Loucy (cell line): ENCODE results near the gene ALPL.

Source experiments
- H2AFZ ChIP-seq: fragments of 200-600 bp; sonication (generic); 2 replicates; pipeline ENCODE4 v1.6.0; 2016; ENCODE audit warnings: antibody characterized with exemption, mild to moderate bottlenecking, low read length, moderate library complexity
- H3F3A ChIP-seq: fragments of 200-600 bp; 2 replicates; pipeline ENCODE4 v1.6.0; 2016; ENCODE audit warnings: antibody characterized with exemption, low read depth, mild to moderate bottlenecking
- H3K27me3 ChIP-seq: fragments of 200-600 bp; sonication (generic); 2 replicates; pipeline ENCODE4 v1.6.1; 2014; ENCODE audit warnings: low read length, mild to moderate bottlenecking; ENCODE audit not compliant: insufficient read depth, poor library complexity, severe bottlenecking
- H3K36me3 ChIP-seq: fragments of 200-600 bp; sonication (generic); 2 replicates; pipeline ENCODE4 v1.6.1; 2016; ENCODE audit warnings: low read length; ENCODE audit not compliant: insufficient read depth
- H3K4me1 ChIP-seq: fragments of 200-600 bp; sonication (generic); 2 replicates; pipeline ENCODE4 v1.5.1; 2014; ENCODE audit warnings: low read length, mild to moderate bottlenecking; ENCODE audit not compliant: insufficient read depth, poor library complexity, severe bottlenecking
- H3K4me2 ChIP-seq: fragments of 200-600 bp; sonication (generic); 2 replicates; pipeline ENCODE4 v1.6.0; 2014; ENCODE audit warnings: antibody characterized with exemption, low read length, low read depth, mild to moderate bottlenecking; ENCODE audit not compliant: poor library complexity, severe bottlenecking
- H3K4me3 ChIP-seq: fragments of 200-600 bp; sonication (generic); 2 replicates; pipeline ENCODE4 v1.5.1; 2014; ENCODE audit warnings: low read length, mild to moderate bottlenecking, mixed read lengths; ENCODE audit not compliant: poor library complexity, severe bottlenecking
- H3K79me2 ChIP-seq: fragments of 200-600 bp; sonication (generic); 2 replicates; pipeline ENCODE4 v1.6.1; 2014; ENCODE audit warnings: low read length; ENCODE audit not compliant: insufficient read depth
- H3K9ac ChIP-seq: fragments of 200-600 bp; sonication (generic); 2 replicates; pipeline ENCODE4 v1.6.0; 2014; ENCODE audit warnings: mild to moderate bottlenecking, low read depth, low read length, moderate library complexity; ENCODE audit not compliant: poor library complexity, severe bottlenecking
- H3K9me2 ChIP-seq: fragments of 200-600 bp; sonication (generic); replicated peaks from 2 replicates; pipeline ENCODE4 v1.6.1; 2016; ENCODE audit warnings: low read depth, low read length, mixed read lengths
- H3K9me3 ChIP-seq: fragments of 200-600 bp; sonication (generic); 2 replicates; pipeline ENCODE4 v1.6.1; 2014; ENCODE audit warnings: mild to moderate bottlenecking, antibody characterized with exemption, low read length, low read depth; ENCODE audit not compliant: insufficient read depth
- H4K20me1 ChIP-seq: fragments of 200-600 bp; sonication (generic); 2 replicates; pipeline ENCODE4 v1.6.0; 2014; ENCODE audit warnings: antibody characterized with exemption, low read length, mild to moderate bottlenecking; ENCODE audit not compliant: insufficient read depth, poor library complexity, severe bottlenecking
- EZH2phosphoT487 ChIP-seq: fragments of 200-600 bp; IDR thresholded peaks from 2 replicates; pipeline ENCODE4 v1.6.1; 2018; ENCODE audit warnings: antibody characterized with exemption, mild to moderate bottlenecking, moderate library complexity, borderline replicate concordance
- TF ChIP-seq, protein P1 (sequence below): fragments of 200-600 bp; sonication (generic); conservative IDR thresholded peaks from 2 replicates; pipeline ENCODE4 v1.5.1; 2014; ENCODE audit warnings: mild to moderate bottlenecking, antibody characterized with exemption, low read length

Gene ALPL

DNA sequence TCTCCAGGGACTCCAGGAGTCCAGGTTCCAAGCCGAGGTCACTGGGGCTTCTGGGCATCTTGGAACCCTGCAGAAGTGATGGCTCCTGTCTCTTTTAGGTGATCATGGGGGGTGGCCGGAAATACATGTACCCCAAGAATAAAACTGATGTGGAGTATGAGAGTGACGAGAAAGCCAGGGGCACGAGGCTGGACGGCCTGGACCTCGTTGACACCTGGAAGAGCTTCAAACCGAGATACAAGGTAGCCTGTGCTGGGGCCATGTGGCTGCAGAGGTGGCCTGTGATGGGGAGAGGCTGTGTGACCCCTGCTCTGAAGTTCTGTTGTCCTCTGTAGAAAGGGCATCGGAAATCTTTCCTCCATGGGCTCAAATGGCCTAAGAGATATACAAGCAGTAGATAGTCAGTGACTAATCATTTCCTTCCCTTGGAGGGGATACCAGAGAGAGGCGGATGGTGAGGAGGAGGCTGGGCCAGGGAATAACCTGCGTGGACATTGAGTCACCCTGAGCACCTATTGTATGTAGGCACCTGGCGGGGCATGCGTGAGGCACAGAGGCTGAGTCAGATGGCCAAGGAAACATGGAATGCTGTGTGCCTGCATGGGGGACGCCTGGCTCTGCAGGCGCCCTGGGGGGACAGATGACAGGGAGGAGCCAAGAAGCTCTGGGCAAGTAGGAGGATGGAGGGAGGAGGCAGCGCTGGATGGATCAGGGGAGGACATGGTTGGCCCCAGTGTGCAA, 59.0 kb downstream of the ALPL start:
- no peaks in the 10 kb centered on the region for H3K36me3 ChIP-seq
- no peak for TF ChIP-seq EZH2phosphoT487
- TF ChIP-seq, protein P1, sequence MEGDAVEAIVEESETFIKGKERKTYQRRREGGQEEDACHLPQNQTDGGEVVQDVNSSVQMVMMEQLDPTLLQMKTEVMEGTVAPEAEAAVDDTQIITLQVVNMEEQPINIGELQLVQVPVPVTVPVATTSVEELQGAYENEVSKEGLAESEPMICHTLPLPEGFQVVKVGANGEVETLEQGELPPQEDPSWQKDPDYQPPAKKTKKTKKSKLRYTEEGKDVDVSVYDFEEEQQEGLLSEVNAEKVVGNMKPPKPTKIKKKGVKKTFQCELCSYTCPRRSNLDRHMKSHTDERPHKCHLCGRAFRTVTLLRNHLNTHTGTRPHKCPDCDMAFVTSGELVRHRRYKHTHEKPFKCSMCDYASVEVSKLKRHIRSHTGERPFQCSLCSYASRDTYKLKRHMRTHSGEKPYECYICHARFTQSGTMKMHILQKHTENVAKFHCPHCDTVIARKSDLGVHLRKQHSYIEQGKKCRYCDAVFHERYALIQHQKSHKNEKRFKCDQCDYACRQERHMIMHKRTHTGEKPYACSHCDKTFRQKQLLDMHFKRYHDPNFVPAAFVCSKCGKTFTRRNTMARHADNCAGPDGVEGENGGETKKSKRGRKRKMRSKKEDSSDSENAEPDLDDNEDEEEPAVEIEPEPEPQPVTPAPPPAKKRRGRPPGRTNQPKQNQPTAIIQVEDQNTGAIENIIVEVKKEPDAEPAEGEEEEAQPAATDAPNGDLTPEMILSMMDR, result no peak
- no peaks in the 10 kb centered on the region for H3K9me3 ChIP-seq
- no peaks in the 10 kb centered on the region for H3K9me2 ChIP-seq
- H3F3A ChIP-seq, result no peaks in the 10 kb centered on the region
- no peaks in the 10 kb centered on the region for H3K79me2 ChIP-seq
- no peak overlapping the region for H3K4me3 ChIP-seq
- no peak overlapping the region for H3K4me2 ChIP-seq
- H4K20me1 ChIP-seq, result no peaks in the 10 kb centered on the region
- no peaks in the 10 kb centered on the region for H3K27me3 ChIP-seq
- H2AFZ ChIP-seq, result no peak overlapping the region
- no peaks in the 10 kb centered on the region for H3K4me1 ChIP-seq
- H3K9ac ChIP-seq, result no peak overlapping the region

DNA sequence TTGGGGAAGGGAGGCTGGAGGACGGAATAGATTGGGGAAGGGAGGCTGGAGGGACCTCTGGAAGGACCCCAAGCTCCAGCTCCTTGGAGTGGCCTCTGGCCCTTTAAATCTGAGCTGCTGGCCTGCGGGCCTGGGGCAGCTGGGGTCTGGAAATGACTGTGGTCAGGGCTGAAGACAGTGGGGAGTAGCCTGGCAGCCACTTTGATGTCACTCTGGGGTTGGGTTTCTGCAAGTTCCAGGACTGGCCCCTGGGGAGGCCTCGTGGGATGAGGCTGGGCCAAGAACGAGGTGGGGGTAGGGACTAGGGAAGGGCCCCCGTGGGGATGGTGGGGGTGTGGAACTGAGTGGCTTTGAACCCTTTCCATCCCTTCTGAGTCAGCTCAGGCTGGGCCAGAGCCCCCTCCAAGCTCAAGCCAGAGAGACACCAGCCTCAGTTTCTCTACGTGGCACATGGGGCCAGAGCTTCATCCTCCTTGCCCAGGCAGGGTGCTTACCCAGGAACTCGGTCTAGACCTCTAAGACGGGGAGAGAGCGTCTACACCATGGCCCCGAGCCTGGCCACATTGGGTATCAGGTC, 59.7 kb downstream of the ALPL start:
- Histone ChIP-seq H3K4me2 (no peak overlapping the region), H3K79me2 (no peaks in the 10 kb centered on the region)

DNA sequence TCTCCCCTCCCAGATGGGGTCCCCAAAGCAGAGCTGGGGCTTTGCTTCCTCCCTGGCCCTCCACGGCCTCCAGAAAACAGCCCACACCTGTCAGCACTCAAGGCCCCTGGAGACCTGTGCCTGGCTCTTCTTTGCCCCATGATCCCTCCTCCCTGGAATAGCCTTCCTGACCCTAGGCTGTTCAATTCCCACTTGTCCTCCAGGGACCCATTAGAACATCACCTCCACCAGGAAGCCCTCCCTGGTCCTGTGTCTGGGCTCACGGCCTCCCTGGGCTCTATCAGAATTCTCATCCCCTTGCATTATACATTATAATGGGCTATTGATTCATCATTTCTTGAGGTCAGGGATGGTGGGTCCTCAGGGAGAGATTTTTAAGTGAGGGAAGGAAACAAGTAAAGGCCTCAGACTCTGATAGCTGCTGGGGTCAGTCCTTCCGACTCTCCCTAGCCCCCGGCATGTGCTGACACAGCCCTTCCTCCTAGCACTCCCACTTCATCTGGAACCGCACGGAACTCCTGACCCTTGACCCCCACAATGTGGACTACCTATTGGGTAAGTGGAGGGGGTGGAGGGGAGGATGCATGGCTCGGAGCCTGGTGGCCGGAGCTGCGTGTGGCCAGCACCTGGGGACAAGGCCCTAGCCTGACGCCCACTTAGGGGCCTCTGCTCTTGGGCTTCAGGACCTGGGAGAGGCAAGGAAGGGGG, 60.8 kb downstream of the ALPL start:
- no peaks in the 10 kb centered on the region for H3K9me2 ChIP-seq
- no peaks in the 10 kb centered on the region for H3K27me3 ChIP-seq

More for the DNA sequence above, 59.7 kb downstream of the ALPL start:
- H3K9me2 ChIP-seq, result no peaks in the 10 kb centered on the region
- no peak overlapping the region for H3K4me3 ChIP-seq
- H3K4me1 ChIP-seq, result no peaks in the 10 kb centered on the region
- no peaks in the 10 kb centered on the region for H3K9me3 ChIP-seq
- no peak overlapping the region for H3K9ac ChIP-seq
- no peaks in the 10 kb centered on the region for H3K36me3 ChIP-seq
- H4K20me1 ChIP-seq, result no peaks in the 10 kb centered on the region
- no peak for TF ChIP-seq EZH2phosphoT487
- TF ChIP-seq, protein P1, result no peak
- no peaks in the 10 kb centered on the region for H3F3A ChIP-seq
- H2AFZ ChIP-seq, result no peak overlapping the region
- H3K27me3 ChIP-seq, result no peaks in the 10 kb centered on the region

More for the DNA sequence above, 60.8 kb downstream of the ALPL start:
- Histone ChIP-seq H2AFZ (no peak overlapping the region), H3K9me3 (no peaks in the 10 kb centered on the region), H3F3A (no peaks in the 10 kb centered on the region), H3K4me2 (no peak overlapping the region), H3K9ac (no peak overlapping the region), H3K4me3 (no peak overlapping the region), H3K4me1 (no peaks in the 10 kb centered on the region), H4K20me1 (no peaks in the 10 kb centered on the region), H3K36me3 (no peaks in the 10 kb centered on the region), H3K79me2 (no peaks in the 10 kb centered on the region)
- TF ChIP-seq, protein P1, result no peak
- TF ChIP-seq EZH2phosphoT487, result no peak
